GM19468 (cell line): ENCODE measurements around the gene SMIM33.
"Not testable (repeated sequence)": the region's sequence is repeated elsewhere in the genome, so short reads cannot be mapped to it uniquely, and the experiment has no call there.

ENCODE experiments used
- ATAC-seq: cut with Tn5 transposase; IDR thresholded peaks from one replicate; pipeline ENCODE4 v1.9.1; 2021; ENCODE audit warnings: mild to moderate bottlenecking, moderate library complexity, moderate number of reproducible peaks; ENCODE audit not compliant: unreplicated experiment; ENCODE audit errors: extremely low read depth

The SMIM33 gene

GRCh38 chr5:139470821-139471300 lies at the start of gene SMIM33:
Gene SMIM33 (plus strand): TSS chr5:139471004. CDS start chr5:139471122, 118 bp downstream.
- no peak for ATAC-seq

- no peak for ATAC-seq
Measured at GRCh38 chr5:139422307-139422893, 48.4 kb upstream of the SMIM33 start.

GRCh38 chr5:139425497-139425896 lies 45.3 kb upstream of the SMIM33 start:
- no peak for ATAC-seq

- no peak for ATAC-seq
Measured at GRCh38 chr5:139426203-139426885, 44.5 kb upstream of the SMIM33 start.

GRCh38 chr5:139430015-139430414 lies 40.8 kb upstream of the SMIM33 start:
- no peak for ATAC-seq

GRCh38 chr5:139431706-139432105 lies 39.1 kb upstream of the SMIM33 start:
- ATAC-seq: no peak

- no peak for ATAC-seq
Measured at GRCh38 chr5:139435676-139436075, 35.1 kb upstream of the SMIM33 start.

- ATAC-seq: no peak
Measured at GRCh38 chr5:139438707-139439012, 32.1 kb upstream of the SMIM33 start.

GRCh38 chr5:139439013-139439903 lies 31.5 kb upstream of the SMIM33 start, which contains the start of gene DNAJC18:
Gene DNAJC18 (minus strand): TSS chr5:139439525. CDS start chr5:139439445, 80 bp downstream.
- peak; percentile 63 for ATAC-seq

GRCh38 chr5:139440416-139440815 lies 30.4 kb upstream of the SMIM33 start:
- ATAC-seq: not testable (repeated sequence)

GRCh38 chr5:139443831-139444453 lies 26.9 kb upstream of the SMIM33 start:
- ATAC-seq: no peak

- no peak for ATAC-seq
Measured at GRCh38 chr5:139445325-139446170, 25.3 kb upstream of the SMIM33 start.

- no peak for ATAC-seq
Measured at GRCh38 chr5:139446956-139447779, 23.6 kb upstream of the SMIM33 start.

GRCh38 chr5:139451176-139451575 lies 19.6 kb upstream of the SMIM33 start:
- ATAC-seq: no peak

GRCh38 chr5:139451878-139452660 lies 18.7 kb upstream of the SMIM33 start:
- no peak for ATAC-seq

GRCh38 chr5:139453683-139454567 lies 16.9 kb upstream of the SMIM33 start:
- ATAC-seq: no peak
